ENCODE results near the gene MATN4. TPM values are rescaled to one million over a fixed set of nuclear protein-coding genes. Genes with fewer than 3 reads are reported as not detected.

Gene MATN4
- total and polyA plus RNA-seq, 2 of the 13 experiments (the other 11 are each of a cell fraction or from before 2014, with no cell fraction given), result not detected

GRCh38 chr20:45345104-45345936, 37.2 kb upstream of the MATN4 start (continued):
- no peak for TF ChIP-seq ZKSCAN8 (CRISPR knock-in tag; IDR thresholded peaks at IDR 0.05; ENCODE audit: borderline replicate concordance)
- no peak for TF ChIP-seq ZNF142 (CRISPR knock-in tag; IDR thresholded peaks at IDR 0.05)
- no peak for TF ChIP-seq SSRP1 (CRISPR knock-in tag; IDR thresholded peaks at IDR 0.05)
- TF ChIP-seq HMGXB4 (CRISPR knock-in tag; IDR thresholded peaks at IDR 0.05; ENCODE audit: borderline replicate concordance in 1 of 2, low read depth in 1 of 2), result no peak
- no peak for TF ChIP-seq THAP11 (CRISPR knock-in tag; IDR thresholded peaks at IDR 0.05)
- TF ChIP-seq MTF2 (CRISPR knock-in tag; IDR thresholded peaks at IDR 0.05; ENCODE audit: borderline replicate concordance), result no peak
- TF ChIP-seq TFDP2 (CRISPR knock-in tag; IDR thresholded peaks at IDR 0.05), result no peak
- 0 out of 2 replicates have a peak, but pooled peaks have one; percentile 20 for TF ChIP-seq NR2F2 (IDR thresholded peaks at IDR 0.05; ENCODE audit: borderline replicate concordance, low read depth)
- peak; percentile 63; the same call in 1 of the 2 replicates for TF ChIP-seq ZNF430 (CRISPR knock-in tag; IDR thresholded peaks at IDR 0.05)
- TF ChIP-seq SOX13 (IDR thresholded peaks at IDR 0.05), result no peak
- TF ChIP-seq SOX13 (CRISPR knock-in tag; conservative IDR thresholded peaks at IDR 0.05 in 1 of 2, IDR thresholded peaks at IDR 0.05 in 1 of 2), result peak in 1 of 2 experiments; percentile 30; a peak in 1 of 4 replicates
- no peak for TF ChIP-seq ZNF282 (IDR thresholded peaks at IDR 0.05; ENCODE audit: partially characterized antibody)
- 0 out of 2 replicates have a peak, but pooled peaks have one; percentile 17 for TF ChIP-seq ZBED4 (CRISPR knock-in tag; IDR thresholded peaks at IDR 0.05; ENCODE audit: borderline replicate concordance)
- peak; percentile 58; the same call in 1 of the 2 replicates for TF ChIP-seq SETDB1 (CRISPR knock-in tag; IDR thresholded peaks at IDR 0.05; ENCODE audit: borderline replicate concordance)
- no peak for TF ChIP-seq ZBTB1 (CRISPR knock-in tag; IDR thresholded peaks at IDR 0.05; ENCODE audit: borderline replicate concordance)
